Stimulated activated CD4-positive, alpha-beta T cell treated with anti-CD3 and anti-CD28 coated beads, Interleukin-12 subunit alpha, Interleukin-12 subunit beta, amount 100 ng/mL, for 48 hours (primary cell): Measurements from ENCODE around the gene TGM5.

ENCODE experiments used
- DNase-seq, 3 donors: peaks; one replicate each; pipeline ENCODE4 v3.0.0-alpha.2; 2020; ENCODE audit warnings: low read depth in 2 of 3, low spot score in 1 of 3

Gene TGM5

DNA sequence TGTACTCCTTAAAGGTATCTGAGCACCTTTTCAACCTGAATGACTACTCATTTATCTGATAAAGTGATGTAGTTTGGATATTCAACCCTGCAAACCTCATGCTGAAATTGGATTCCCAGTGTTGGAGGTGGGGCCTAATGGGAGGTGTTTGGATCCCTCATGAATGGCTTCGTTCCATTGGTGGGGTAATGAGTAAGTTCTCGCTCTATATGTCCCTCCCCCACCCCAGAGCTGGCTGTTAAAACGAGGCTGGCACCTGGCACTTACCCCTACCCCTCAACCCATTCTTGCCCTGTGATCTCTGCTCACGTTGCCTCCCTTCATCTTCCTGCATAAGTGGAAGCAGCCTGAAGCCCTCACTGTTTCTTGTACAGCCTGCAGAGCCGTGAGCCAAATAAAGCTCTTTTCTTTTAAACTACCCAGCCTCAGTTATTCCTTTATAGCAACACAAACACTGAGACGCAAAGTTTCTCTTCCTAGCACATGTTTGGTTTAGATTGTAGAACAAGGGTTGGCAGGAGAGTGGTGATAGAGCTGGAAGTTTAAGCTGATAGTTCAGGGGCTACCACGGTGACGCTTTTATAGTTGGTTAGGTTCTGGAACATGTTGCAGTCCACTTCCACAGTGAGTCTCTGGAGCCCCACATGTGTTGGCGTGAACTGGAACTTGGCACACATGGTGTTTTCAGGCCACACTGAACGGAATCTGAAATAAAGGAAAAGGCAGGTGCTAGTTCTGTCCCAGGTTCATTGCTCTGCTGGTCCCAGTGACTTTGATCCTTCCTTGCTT, 69.8 kb downstream of the TGM5 start:
- no peak for DNase-seq

DNA sequence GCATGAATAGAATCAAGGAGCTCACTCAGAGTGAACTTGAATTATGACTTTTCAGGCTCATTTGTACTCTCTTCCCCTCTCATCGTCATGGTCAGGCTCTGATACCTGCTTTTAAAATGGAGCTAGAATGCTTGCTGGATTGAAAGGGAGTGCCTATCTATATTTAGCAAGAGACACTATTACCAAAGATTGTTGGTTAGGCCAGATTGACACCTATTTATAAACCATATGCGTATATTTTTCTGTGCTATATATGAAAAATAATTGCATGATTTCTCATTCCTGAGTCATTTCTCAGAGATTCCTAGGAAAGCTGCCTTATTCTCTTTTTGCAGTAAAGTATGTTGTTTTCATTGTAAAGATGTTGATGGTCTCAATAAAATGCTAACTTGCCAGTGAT, 71.9 kb downstream of the TGM5 start:
- no peak for DNase-seq

DNA sequence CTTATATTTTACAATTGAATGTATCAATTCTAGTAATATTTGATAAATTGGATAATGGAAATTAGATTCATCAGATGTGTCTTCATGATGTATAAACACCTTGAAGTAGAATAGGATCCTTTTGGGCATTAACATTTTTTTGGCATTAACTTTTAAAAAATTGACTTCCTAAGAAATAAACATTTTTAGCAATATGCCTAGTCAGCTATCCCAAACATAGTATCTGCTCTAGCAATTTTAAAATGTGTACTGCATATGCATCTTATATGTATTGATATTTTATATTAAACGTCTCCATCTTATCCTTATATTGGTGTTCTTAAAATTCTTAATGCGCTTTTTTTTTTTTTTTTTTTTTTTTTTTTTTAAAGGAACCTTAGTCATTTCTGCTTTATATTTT, 73.0 kb downstream of the TGM5 start:
- no peak for DNase-seq

DNA sequence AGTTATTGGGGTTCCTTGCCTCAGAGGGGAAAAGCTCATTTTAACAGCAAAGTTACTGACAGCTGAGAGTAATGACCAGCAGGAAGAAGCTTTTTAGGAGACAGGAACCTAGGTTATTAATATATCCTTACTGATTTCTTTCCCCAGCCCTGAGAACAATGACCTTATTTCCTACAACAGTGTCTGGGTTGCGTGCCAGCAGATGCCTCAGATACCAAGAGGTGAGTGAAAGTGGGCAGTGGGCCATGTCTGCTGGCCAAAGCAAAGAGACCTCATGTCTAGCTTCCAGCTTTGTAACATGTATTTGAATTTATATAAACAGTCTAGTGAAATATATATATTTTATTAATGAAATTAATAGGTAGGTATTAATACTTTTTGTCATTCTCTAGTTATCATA, 76.5 kb downstream of the TGM5 start:
- DNase-seq, result no peak

DNA sequence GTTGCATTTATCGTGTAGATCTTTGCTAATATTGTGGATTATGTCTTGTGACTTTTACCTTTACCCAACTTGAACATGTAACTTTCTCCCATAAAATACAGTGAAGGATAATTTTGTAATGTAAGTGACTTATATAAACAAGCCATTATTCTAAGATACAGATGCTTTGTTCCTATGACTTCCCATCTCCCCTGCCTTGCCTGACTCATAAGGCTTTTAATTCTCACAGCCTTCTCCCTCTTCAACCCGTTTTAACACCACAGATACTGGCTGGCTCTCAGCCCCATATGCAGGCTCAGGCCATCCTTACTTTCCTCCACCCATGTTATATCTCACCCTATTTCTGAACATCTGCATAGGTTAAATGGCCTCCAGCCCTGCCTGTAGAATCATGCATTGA, 77.4 kb downstream of the TGM5 start:
- DNase-seq, result no peak

DNA sequence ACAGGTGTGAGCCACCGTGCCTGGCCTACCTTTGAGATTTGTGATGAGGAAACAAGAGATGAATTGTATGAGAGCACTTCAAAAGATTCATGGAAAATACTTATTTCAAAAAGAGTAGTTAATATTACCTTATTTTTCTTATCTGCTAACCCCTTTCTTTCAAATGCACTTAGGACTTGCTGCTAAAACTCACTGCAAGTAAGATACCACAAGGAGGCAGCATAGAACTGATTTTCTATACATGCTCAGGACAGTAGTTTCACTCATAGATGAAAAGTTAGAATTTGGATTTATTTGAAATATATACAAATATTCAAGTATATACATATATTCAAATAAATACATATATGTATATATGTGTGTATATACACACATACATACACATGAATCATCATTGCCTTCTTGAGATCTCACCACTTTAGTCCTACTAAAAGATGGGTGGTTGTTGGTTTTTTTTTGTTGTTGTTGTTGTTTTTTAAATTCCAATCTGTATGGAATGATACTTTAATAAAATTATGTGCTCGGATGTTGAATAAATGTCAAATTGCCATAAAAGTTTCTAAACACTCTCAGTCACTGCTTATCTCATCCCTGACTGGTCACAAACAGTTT, 79.1 kb downstream of the TGM5 start:
- DNase-seq, result no peak

DNA sequence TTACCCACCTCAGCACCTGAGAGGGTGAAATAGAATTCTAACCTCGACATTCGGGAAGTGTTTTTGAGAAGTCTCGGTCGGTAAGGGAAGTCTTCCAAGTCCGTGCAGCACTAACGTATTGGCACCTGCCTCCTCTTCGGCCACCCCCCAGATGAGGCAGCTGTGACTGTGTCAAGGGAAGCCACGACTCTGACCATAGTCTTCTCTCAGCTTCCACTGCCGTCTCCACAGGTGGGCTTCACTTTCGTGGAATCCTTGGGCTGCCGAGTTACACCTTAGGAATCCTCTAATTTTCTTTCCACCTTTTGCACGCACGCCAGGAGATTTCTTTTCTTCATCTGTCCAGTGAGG, 80.8 kb downstream of the TGM5 start:
- peak in 1 of 3 donors; percentile 6 for DNase-seq

DNA sequence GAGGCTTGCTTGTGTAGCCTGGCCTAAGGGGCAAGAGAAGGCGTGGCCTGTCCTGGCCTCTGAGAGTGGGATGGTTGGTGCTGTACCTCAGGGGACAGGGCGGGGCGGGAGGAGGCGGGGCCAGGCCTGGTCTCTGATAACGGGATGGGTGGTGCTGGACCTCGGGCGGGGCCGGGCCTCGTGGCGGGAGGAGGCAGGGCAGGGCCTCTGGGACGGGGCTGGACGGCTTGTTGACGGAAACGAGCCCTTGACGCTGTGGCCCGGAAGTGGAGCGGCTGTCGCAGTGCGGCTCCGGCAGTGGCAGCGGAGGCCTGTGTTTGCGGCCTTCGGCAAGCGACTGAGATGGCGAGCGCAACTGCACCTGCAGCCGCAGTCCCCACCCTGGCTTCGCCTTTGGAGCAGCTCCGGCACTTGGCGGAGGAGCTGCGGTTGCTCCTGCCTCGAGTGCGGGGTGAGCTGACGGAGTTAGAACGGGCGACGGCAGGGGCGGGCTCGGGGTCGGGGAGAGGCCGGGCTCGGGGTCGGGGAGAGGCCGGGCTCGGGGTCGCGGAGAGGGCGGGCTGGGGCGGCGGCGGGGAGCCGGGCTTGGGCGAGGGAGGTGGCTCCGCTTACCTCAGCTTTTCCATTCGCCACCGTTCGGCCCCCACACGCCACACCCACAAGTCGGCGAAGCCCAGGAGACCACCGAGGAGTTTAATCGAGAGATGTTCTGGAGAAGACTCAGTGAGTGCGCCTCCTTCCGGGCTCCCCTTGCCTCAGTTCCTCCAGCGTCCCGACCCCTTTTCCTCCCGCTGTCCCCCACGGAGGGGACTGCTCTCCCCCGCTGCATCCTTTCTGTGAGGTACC, 81.3 kb downstream of the TGM5 start, which contains the start of gene CCNDBP1:
Gene CCNDBP1 (plus strand): TSS at position 247 of the 846 bp plus-strand sequence. CDS start 96 bp downstream, at position 343.
- DNase-seq, result peak; percentile 84 to 92 (median 88)

DNA sequence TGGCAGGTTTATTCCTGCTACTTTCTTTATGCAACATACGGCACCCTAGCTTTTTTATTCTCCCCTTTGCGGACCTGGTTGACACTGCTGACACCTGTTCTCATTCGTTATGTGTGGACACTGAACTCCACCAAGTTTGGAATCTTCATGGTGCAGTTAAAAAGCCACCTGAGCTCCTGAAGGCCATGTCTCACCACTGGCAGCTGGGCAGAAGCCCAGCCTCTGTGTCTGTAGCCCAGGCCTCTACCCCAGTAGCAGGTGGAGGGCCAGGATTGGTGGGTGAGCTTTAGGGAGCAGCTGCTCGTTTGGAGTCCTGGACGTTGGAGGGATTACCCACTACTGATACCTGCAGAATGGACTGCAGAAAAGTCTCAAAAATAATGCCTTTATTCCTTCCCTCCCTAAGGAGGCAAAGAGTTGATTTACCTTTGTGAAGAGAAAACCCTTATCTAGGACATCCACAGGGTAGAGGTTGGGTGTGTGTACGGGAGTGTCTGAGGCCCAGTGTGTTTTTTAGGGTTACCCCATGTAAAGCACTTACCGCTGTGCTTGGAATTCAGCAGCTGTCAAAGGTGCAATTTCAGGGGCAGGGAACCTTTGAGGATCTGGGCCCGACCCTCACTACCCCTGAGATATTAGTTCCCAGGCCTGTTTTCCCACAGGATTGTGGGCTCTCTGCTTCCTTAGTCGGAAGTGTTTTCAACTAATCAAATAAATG, 82.2 kb downstream of the TGM5 start:
- DNase-seq, result no peak

DNA sequence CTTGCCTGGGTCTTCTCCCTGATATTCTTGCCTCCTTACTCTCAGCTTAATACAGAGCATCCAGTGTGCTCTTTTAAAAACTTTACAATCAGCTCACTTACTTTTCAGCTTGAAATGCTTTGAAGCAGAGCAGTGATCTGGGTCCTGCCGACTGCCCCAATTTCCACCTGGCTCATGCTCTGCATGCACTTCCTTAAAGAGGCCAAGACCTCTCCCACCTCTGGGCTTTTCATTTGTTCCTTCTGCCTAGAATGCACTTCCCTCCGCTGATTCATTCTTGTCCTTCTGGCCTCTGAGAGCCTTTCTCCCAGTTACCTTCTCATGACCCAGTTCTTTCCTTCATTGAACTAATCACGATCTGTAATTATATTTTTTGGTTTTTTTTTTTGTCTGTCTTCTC, 83.5 kb downstream of the TGM5 start:
- DNase-seq, result no peak
